PFSK-1 (cell line): Measurements from ENCODE around the gene RPS6KA4.

Experiments used
- FOXP2 ChIP-seq: optimal IDR thresholded peaks from 2 replicates; pipeline ENCODE3; 2011; ENCODE audit warnings: borderline replicate concordance, control low read depth, inconsistent platforms; ENCODE audit not compliant: insufficient read depth; ENCODE audit errors: extremely low read length, extremely low read depth
- POLR2AphosphoS5 ChIP-seq: IDR thresholded peaks from 2 replicates; pipeline ENCODE4 v1.6.1; 2012; ENCODE audit warnings: low read depth, mild to moderate bottlenecking, control low read depth, low read length, moderate library complexity
- SIN3A ChIP-seq: IDR thresholded peaks from 2 replicates; pipeline ENCODE4 v1.6.1; 2012; ENCODE audit warnings: mild to moderate bottlenecking, low read length, moderate library complexity, borderline replicate concordance; ENCODE audit not compliant: insufficient read depth
- TAF1 ChIP-seq: IDR thresholded peaks from 2 replicates; pipeline ENCODE4 v1.6.1; 2012; ENCODE audit warnings: low read length, control low read depth, borderline replicate concordance; ENCODE audit not compliant: insufficient read depth
- TF ChIP-seq, protein P1 (sequence below), 2 experiments: IDR thresholded peaks; 2 replicates each; pipeline versions ENCODE4 v1.6.1 to v1.8.0; 2011 to 2012; ENCODE audit warnings: low read depth in 2 of 2, low read length in 2 of 2, control low read depth in 1 of 2, inconsistent platforms in 1 of 2, mild to moderate bottlenecking in 1 of 2, moderate library complexity in 1 of 2; ENCODE audit not compliant: insufficient read depth in 1 of 2

The RPS6KA4 gene

GRCh38 chr11:64415286-64415685 lies 56.3 kb downstream of the RPS6KA4 start:
- no peak for TF ChIP-seq POLR2AphosphoS5
- no peak for TF ChIP-seq FOXP2
- TF ChIP-seq TAF1: no peak
- TF ChIP-seq, protein P1, sequence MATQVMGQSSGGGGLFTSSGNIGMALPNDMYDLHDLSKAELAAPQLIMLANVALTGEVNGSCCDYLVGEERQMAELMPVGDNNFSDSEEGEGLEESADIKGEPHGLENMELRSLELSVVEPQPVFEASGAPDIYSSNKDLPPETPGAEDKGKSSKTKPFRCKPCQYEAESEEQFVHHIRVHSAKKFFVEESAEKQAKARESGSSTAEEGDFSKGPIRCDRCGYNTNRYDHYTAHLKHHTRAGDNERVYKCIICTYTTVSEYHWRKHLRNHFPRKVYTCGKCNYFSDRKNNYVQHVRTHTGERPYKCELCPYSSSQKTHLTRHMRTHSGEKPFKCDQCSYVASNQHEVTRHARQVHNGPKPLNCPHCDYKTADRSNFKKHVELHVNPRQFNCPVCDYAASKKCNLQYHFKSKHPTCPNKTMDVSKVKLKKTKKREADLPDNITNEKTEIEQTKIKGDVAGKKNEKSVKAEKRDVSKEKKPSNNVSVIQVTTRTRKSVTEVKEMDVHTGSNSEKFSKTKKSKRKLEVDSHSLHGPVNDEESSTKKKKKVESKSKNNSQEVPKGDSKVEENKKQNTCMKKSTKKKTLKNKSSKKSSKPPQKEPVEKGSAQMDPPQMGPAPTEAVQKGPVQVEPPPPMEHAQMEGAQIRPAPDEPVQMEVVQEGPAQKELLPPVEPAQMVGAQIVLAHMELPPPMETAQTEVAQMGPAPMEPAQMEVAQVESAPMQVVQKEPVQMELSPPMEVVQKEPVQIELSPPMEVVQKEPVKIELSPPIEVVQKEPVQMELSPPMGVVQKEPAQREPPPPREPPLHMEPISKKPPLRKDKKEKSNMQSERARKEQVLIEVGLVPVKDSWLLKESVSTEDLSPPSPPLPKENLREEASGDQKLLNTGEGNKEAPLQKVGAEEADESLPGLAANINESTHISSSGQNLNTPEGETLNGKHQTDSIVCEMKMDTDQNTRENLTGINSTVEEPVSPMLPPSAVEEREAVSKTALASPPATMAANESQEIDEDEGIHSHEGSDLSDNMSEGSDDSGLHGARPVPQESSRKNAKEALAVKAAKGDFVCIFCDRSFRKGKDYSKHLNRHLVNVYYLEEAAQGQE (IDR thresholded peaks at IDR 0.05; ENCODE audit: insufficient read depth in 1 of 2, low read depth in 2 of 2, low read length in 2 of 2): no peak

GRCh38 chr11:64415996-64416728 lies 57.2 kb downstream of the RPS6KA4 start:
- TF ChIP-seq, protein P1 (IDR thresholded peaks at IDR 0.05; ENCODE audit: insufficient read depth in 1 of 2, low read depth in 2 of 2, low read length in 2 of 2): no peak
- TF ChIP-seq FOXP2 (no peak), SIN3A (no peak), TAF1 (no peak), POLR2AphosphoS5 (no peak)

- TF ChIP-seq TAF1 (no peak), FOXP2 (no peak), SIN3A (no peak), POLR2AphosphoS5 (no peak)
- TF ChIP-seq, protein P1 (IDR thresholded peaks at IDR 0.05; ENCODE audit: insufficient read depth in 1 of 2, low read depth in 2 of 2, low read length in 2 of 2): no peak
These were observed 60.4 kb downstream of the RPS6KA4 start for GRCh38 chr11:64419257-64419790.

DNA sequence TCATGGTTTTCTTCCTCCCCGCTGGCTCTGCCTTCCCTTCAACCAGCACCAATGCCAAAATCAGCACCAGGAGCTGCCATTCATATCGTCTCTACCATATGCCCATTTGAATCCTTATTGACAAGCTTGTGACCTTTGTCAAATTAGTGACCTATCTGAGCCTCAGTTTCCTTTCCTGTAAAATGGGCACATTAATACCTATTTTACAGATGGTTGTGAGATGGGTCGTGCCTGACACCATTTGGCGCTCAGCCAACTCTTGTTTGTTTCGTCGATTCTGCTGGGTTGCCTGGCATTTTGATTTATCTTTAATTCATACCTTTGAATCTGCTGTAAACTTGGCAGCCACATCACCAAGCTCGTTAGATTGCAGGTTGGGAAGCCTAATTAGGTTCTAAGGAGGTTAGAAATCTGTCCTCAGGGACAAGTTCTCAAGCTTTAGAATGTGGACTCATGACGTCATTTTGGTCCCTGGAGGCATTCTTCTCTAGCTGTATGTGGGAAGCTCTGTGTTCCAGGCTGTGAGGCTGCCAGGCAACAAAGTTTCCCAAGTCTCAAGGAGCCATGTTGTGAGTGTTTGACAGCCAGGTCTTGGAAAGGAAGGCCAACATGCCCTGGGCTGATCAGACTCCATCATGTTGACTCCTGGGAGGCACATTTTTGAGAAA lies 61.0 kb downstream of the RPS6KA4 start:
- TF ChIP-seq TAF1: no peak
- no peak for TF ChIP-seq POLR2AphosphoS5
- no peak for TF ChIP-seq FOXP2
- TF ChIP-seq, protein P1 (IDR thresholded peaks at IDR 0.05; ENCODE audit: insufficient read depth in 1 of 2, low read depth in 2 of 2, low read length in 2 of 2): no peak
- TF ChIP-seq SIN3A: no peak
